C4-2B (cell line): Measurements from ENCODE around the gene CCL7.

Experiments
- H3K27ac ChIP-seq: fragments of 450-650 bp; 2 replicates; pipeline ENCODE4 v1.5.1; 2017
- CTCF ChIP-seq: fragments of 450-650 bp; conservative IDR thresholded peaks from 2 replicates; pipeline ENCODE4 v1.5.1; 2017; ENCODE audit warnings: mild to moderate bottlenecking
- ZFX ChIP-seq: fragments of 450-650 bp; IDR thresholded peaks from 2 replicates; pipeline ENCODE4 v1.6.1; 2017

The CCL7 gene

GRCh38 chr17:34249061-34249460, 21.0 kb upstream of the CCL7 start:
- TF ChIP-seq ZFX: no peak
- no peak for TF ChIP-seq CTCF
- H3K27ac ChIP-seq: no peak overlapping the region

- no peak overlapping the region for H3K27ac ChIP-seq
- no peak for TF ChIP-seq ZFX
Observed at GRCh38 chr17:34249478-34249877, 20.5 kb upstream of the CCL7 start.

GRCh38 chr17:34251186-34251585, 18.8 kb upstream of the CCL7 start:
- TF ChIP-seq CTCF: no peak
- TF ChIP-seq ZFX: no peak
- no peak overlapping the region for H3K27ac ChIP-seq

GRCh38 chr17:34252095-34252443, 18.0 kb upstream of the CCL7 start:
- no peak for TF ChIP-seq CTCF
- no peak for TF ChIP-seq ZFX
- no peak overlapping the region for H3K27ac ChIP-seq

- TF ChIP-seq ZFX (no peak), CTCF (no peak)
- H3K27ac ChIP-seq: no peak overlapping the region
Observed at GRCh38 chr17:34252444-34253138, 17.4 kb upstream of the CCL7 start.

GRCh38 chr17:34253139-34253525, 16.9 kb upstream of the CCL7 start:
- H3K27ac ChIP-seq: no peak overlapping the region

GRCh38 chr17:34254146-34254545, 15.9 kb upstream of the CCL7 start:
- TF ChIP-seq ZFX (no peak), CTCF (no peak)
- H3K27ac ChIP-seq: no peak overlapping the region

More at GRCh38 chr17:34253139-34253525, 16.9 kb upstream of the CCL7 start:
- TF ChIP-seq CTCF: no peak
- no peak for TF ChIP-seq ZFX

- TF ChIP-seq CTCF (no peak), ZFX (no peak)
- H3K27ac ChIP-seq: no peak within 1 kb of the TSS
Observed at GRCh38 chr17:34254651-34255380, 15.2 kb upstream of the CCL7 start, which contains the start of gene CCL2. CCL2 (plus strand) TSS chr17:34255285; CDS start chr17:34255350, 65 bp downstream.
